Measurements from ENCODE around the gene DENND1B.

DENND1B gene

DNA sequence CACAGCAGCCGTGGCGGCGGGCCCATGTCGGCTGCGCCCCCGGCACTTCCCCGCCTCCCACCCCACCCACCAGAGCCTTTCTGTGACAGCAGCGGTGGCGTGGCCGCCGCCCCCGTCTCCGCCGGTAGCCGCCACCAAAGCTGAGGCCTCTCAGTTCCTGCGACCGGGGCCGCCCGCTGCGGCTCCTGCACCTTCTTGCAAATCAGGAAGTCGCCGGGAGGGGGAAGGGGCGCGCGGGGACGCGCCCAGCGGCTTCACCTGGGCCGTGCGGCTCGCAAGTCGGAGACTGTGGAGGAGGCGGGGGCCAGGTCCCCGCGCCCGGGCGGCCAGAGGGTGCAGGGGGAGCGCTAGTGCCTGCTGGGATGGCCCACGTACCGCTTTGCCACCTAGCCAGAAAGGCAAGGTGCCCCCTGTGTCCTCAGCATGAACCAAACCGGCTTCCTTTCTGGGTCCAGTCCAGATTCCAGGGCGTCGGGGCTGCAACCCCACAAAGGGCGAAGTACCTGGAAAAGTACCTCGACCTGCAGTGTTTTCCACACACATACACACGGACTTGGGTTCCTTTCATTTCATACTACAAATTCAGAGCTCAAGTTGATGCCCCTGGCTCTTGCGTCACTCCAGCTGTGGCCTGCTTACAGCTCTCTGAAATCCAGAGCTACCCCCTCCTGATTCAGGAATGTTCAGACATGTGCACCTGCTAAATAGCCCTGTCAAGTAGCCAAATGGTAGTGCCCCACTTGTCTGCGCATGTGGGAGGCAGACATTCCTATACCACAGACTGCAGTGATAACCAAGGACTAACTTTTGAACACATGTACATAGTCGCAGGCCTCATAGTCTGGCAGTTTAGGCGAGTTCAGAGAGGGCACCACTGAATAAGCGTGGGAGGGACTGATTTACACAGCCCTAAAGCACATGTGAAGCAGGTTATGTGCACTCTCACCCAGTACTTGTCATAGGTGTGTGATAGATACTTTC lies at the start of gene DENND1B:
DENND1B (minus strand) TSS at position 199 of the 981 bp plus-strand sequence. CDS start 325 bp downstream, outside the sequence.
- DNase-seq, result peak; percentile 14 to 70 (median 50)

DNA sequence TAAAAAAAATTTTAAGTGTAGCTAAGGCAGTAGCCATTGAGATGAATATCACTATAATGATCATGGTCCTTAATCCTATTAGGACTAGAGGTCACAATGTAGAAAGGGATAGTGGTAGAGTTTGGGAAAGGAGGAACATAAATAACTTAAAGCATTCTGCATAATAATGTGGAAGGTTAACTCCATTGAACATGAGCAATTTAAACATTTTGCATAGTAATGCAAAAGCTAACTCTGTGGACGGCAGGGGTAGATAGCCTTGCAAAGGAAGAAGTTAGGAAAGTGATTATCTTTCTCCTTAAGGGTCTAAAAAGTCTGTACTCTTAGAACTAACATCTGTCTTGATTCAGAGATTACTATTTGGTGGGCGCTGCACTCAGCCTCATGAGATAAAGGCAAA lies 39.0 kb upstream of the DENND1B start:
- no peak for DNase-seq

DNA sequence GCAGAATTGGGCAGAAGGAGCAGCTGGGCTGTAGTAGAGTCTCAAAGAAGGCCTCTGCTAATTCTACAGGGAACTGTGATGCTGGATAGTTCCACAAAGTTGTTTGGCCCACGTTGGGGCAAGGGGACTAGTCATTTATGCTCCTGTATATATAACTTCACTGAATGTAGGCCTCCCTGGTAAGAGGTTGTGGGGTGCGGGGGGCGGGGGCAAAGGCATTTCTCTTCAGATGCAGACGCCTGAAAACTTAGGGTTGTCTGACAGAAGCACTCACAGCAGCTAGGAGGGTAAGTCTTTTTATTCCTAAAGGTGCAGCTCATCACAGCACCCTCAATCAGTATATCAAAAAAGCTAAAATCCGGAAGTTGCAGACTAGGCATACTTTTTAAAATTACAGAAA lies 38.5 kb upstream of the DENND1B start:
- DNase-seq, result no peak

DNA sequence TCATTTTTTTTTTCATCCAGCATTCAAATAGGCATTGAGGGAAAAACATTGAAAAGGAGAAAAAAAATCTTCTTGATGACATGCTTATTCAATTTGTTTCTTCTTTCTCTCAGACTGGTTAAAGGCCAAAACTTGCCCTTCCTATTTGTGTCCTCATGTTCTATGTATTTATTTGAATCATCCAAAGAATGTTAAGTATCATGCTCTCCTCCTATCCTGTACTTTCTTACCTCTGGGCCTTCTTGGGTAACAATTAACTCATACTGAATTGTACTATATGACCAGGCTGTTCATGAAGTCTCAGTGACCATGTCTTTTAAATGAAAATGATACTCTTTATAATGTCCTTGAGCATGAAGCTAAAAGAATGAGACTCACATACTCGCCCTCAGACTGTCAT lies 36.5 kb upstream of the DENND1B start:
- no peak for DNase-seq

- DNase-seq, result no peak
These were observed 35.5 kb upstream of the DENND1B start for GRCh38 chr1:197810812-197811211.

GRCh38 chr1:197808880-197809279 lies 33.6 kb upstream of the DENND1B start:
- no peak for DNase-seq

DNA sequence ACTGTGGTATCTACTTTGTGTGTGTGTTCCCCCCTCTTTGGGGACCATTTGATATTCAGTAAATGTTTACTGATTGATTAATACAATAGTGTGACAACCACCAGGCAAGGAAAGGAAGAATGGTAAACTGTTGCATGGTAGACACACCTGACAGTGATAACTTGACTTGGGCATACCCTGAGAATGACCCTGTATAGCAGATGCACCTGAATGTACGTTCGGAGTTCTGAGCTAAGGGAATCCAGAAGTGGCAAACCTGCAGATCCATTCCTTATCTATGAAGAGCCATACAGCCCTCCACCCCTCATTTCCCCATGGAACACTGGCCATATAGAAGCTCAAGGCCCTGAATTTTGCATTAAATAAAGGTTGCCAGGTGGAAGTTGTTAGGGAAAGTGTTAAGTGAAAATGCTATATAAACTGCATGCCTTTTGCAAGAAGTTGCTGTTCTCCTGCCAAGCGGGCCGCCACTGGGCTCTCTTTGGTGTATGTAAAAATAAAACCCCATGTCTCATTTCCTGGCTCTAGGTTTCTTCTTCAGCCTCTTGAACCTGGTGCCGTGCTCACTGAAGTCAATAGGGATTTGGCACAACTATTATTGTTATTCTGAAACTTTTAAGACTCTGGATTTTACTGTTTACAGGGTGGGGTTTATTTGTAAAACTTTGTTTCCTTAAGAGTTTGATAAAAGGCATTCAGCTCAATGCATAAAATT lies 32.6 kb upstream of the DENND1B start:
- DNase-seq, result no peak

- no peak for DNase-seq
These were observed 31.9 kb upstream of the DENND1B start for GRCh38 chr1:197807216-197807615.

- DNase-seq, result no peak
These were observed 31.4 kb upstream of the DENND1B start for GRCh38 chr1:197806718-197807117.

GRCh38 chr1:197801684-197802083 lies 26.4 kb upstream of the DENND1B start:
- no peak for DNase-seq

DNA sequence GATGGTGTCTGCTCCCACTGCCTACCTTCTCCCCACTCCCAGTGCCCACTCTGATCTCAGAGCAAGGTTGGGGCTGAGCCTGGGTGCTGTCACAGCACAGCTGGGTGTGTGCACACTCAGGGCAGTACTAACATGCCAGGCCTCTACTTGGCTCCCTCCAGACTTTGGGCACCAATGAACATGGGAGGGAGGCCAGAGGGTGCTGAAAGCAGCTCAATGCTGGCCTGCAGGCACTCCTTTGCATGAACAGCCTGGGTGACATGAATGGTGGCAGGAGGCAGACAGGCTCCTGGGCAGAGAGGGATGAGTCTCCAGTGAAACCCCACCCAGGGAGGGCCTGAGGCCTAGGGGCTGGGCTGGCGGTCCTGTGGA lies 25.8 kb upstream of the DENND1B start:
- no peak for DNase-seq

GRCh38 chr1:197800379-197801110 lies 25.3 kb upstream of the DENND1B start:
- no peak for DNase-seq

- no peak for DNase-seq
These were observed 24.0 kb upstream of the DENND1B start for GRCh38 chr1:197799271-197799670.

DNA sequence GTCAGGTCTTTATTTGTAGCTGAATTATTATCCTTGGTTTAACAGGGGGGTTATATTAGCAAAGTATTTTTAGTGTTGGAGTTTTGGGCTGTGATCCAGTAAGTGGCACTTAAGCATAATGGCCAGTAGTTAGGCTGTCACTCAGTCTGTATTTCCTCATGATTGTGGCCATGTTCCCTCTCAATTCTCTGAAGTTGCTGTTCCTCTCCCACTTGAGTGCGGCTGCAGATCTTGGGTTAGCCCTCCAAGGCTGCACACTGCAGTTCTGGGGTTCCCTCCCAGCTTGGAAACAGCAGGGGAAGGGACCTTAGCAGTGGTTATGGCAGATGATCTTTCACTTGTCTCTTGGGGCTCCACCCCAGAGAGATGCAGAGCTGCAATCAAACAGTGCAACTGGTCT lies 23.2 kb upstream of the DENND1B start:
- no peak for DNase-seq

DNA sequence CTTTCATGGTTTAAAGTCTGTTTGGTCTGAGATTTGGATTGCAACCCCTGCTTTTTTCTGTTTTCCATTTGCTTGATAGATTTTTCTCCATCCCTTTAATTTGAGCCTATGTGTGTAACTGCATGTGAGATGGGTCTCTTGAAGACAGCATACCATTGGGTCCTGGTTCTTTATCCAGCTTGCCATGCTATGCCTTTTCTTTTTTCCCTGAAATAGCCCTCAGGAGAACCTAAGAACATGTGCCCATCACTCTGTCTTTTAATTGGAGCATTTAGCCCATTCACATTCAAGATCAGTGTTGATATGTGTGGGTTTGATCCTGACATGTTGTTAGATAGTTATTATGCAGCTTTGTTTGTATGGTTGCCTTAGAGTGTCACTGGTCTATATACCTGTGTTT lies 21.7 kb upstream of the DENND1B start:
- DNase-seq, result no peak

- DNase-seq, result no peak
These were observed 13.8 kb upstream of the DENND1B start for GRCh38 chr1:197788741-197789739.

- DNase-seq, result no peak
These were observed 12.6 kb upstream of the DENND1B start for GRCh38 chr1:197787623-197788536.

DNA sequence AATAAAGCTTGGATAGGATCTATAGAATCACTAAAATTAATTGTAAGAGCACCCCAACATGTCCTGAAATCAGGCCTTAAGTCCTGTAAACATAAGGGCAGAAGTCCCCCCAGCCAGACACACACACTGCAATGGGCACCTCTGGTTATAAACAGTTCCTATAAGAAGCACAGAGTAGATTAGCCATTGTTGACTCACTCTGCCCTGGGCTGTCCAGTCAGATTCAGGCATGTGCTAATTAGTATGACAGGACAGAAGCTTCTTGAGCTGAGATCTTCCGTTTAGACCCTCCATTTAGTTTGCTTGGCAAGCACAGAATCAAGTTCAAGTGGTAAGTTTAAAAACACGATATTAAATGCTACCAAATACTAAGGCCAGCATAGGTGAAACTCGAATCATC lies 11.8 kb upstream of the DENND1B start:
- DNase-seq, result no peak

GRCh38 chr1:197786280-197786679 lies 11.0 kb upstream of the DENND1B start:
- no peak for DNase-seq

DNA sequence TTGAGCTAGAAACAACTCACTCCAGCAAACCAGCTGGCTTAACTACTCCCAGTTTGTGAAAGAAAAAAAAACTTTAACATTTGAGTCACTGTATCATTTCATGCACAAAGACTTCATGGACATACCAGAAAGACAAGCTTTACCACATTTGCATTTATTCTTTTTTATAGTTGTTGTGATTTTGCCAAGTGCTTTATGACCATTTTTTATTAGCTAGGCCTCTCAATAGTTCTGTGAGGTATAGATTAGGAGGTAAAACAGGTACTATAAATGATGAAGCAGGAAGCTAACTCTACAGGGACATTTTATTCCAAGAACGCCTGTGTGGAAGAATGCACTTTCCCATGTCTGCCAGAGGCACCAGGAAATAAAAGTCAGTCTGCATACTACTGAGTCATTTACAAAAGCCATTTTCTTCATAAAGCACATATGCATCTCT lies 8.2 kb upstream of the DENND1B start:
- DNase-seq, result no peak
